GM21619 (cell line): ENCODE data around the gene TMEM9.

Experiments used
- ATAC-seq: cut with Tn5 transposase; IDR thresholded peaks from one replicate; pipeline ENCODE4 v1.9.1; 2021; ENCODE audit not compliant: unreplicated experiment

Gene TMEM9

GRCh38 chr1:201085902-201086735, 68.2 kb downstream of the TMEM9 start:
- ATAC-seq, result no peak
